OCI-LY7 (cell line): Measurements from ENCODE around the gene SYCP2.

Experiments used
- EZH2phosphoT487 ChIP-seq: fragments of 200-600 bp; sonication (generic); IDR thresholded peaks from 2 replicates; pipeline ENCODE4 v1.6.1; 2018; ENCODE audit warnings: low read depth, borderline replicate concordance, mild to moderate bottlenecking, mixed run types, antibody characterized with exemption, low read length, moderate library complexity, mixed read lengths
- TF ChIP-seq, protein P1 (sequence below): fragments of 200-600 bp; sonication (generic); conservative IDR thresholded peaks from 2 replicates; pipeline ENCODE4 v1.5.1; 2014; ENCODE audit warnings: mild to moderate bottlenecking, antibody characterized with exemption, low read length, moderate library complexity, mixed read lengths

DNA sequence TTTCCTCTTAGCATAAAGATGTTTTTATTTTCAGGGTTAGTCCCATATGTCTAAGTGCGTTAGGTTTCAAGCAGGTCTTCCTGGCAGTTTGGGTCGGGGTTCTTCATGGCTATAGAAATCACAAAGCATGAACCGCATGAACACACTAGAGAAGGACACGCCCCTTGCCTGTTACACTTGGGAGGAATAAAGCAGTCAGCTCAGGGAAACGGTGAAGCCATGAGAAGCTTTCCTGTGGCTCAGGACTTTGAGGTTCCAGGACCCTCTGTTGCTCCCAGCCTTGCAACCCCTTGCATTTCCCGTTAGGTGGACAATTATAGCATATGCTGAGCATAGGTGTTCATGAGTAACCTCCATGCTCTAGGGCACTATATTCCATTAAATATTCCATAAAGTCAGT lies 96.7 kb downstream of the SYCP2 start:
- TF ChIP-seq, protein P1, sequence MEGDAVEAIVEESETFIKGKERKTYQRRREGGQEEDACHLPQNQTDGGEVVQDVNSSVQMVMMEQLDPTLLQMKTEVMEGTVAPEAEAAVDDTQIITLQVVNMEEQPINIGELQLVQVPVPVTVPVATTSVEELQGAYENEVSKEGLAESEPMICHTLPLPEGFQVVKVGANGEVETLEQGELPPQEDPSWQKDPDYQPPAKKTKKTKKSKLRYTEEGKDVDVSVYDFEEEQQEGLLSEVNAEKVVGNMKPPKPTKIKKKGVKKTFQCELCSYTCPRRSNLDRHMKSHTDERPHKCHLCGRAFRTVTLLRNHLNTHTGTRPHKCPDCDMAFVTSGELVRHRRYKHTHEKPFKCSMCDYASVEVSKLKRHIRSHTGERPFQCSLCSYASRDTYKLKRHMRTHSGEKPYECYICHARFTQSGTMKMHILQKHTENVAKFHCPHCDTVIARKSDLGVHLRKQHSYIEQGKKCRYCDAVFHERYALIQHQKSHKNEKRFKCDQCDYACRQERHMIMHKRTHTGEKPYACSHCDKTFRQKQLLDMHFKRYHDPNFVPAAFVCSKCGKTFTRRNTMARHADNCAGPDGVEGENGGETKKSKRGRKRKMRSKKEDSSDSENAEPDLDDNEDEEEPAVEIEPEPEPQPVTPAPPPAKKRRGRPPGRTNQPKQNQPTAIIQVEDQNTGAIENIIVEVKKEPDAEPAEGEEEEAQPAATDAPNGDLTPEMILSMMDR = no peak
- TF ChIP-seq EZH2phosphoT487 = no peak
